ENCODE data around the gene ZBTB1.

Gene ZBTB1

DNA sequence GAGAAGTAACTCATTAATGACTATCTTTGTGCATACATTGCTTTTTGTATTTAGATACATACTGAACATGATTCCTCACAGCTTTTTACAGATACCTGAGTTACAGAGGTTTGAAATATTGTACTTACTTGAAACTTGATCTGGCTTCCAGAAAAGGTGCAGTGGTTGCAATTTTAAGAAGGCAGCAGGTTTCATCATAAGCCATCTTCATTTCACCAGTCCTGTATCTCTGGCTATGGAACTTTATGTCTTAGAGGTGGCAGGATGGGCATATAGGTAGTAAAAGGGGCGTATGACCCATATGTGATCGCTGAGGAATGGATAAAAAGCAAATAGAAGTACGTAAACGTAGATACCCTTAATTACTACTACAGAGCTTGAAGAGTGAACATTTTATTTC lies 13.7 kb downstream of the ZBTB1 start:
- in situ Hi-C loops (cut with MboI; ENCODE audit: low pct_unique_long_range_greater_than_20kb, low sequenced_read_pairs) = no loop called here

DNA sequence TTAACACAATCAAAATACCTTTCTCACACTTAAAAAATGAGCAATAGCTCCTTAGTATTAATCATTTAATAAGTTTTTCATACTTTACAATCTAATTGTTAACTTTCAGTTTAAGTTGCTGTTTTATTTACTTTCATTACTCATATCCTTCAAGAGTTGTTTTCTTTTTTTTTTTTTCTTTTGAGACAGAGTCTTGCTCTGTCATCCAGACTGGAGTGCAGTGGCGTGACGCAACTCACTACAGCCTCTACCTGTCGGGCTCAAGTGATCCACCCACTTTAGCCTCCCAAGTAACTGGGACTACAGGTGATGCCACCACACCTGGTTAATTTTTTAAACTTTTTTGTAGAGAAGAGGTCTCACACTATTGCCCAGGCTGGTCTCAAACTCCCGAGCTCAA lies 16.1 kb downstream of the ZBTB1 start:
- no peak for DNase-seq
- in situ Hi-C loops (cut with MboI; ENCODE audit: low pct_unique_long_range_greater_than_20kb, low sequenced_read_pairs) = no loop called here

More for the DNA sequence above, 13.7 kb downstream of the ZBTB1 start:
- no peak for DNase-seq

DNA sequence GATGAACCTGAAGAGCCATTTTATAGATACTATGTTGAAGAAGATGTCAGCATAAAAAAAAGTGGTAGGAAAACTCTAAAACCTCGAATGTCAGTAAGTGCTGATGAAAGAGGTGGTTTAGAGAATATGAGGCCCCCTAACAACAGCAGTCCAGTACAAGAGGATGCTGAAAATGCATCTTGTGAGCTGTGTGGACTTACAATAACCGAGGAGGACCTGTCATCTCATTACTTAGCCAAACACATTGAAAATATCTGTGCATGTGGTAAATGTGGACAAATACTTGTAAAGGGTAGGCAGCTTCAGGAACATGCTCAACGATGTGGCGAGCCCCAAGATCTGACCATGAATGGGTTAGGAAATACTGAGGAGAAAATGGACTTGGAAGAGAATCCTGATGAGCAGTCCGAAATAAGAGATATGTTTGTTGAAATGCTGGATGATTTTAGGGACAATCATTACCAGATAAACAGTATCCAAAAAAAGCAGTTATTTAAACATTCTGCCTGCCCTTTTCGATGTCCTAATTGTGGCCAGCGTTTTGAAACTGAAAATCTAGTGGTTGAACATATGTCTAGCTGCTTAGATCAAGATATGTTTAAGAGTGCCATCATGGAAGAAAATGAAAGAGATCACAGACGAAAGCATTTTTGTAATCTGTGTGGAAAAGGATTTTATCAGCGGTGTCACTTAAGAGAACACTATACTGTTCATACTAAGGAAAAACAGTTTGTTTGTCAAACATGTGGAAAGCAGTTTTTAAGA lies 18.2 kb downstream of the ZBTB1 start:
- no peak for DNase-seq
- in situ Hi-C loops (cut with MboI; ENCODE audit: low pct_unique_long_range_greater_than_20kb, low sequenced_read_pairs) = no loop called here

DNA sequence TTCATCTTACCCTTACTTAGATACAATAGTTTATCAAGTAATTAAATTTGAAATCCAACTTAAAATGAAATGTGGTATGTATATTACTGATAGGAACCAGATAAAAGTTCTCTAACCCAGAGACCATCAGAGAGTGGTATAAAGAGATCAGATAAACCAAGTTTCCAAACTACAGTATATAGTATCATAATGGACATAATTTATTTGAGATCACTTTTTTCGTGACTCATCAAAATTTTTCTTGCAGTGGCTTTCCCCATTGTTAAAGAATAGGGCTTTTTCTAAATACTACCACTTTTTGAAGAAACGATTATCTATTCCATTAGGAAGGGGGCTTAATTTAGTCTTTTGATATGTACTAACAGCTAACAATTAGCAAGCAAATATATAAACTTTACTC lies 20.8 kb downstream of the ZBTB1 start:
- in situ Hi-C loops (cut with MboI; ENCODE audit: low pct_unique_long_range_greater_than_20kb, low sequenced_read_pairs) = no loop called here
- no peak for DNase-seq

DNA sequence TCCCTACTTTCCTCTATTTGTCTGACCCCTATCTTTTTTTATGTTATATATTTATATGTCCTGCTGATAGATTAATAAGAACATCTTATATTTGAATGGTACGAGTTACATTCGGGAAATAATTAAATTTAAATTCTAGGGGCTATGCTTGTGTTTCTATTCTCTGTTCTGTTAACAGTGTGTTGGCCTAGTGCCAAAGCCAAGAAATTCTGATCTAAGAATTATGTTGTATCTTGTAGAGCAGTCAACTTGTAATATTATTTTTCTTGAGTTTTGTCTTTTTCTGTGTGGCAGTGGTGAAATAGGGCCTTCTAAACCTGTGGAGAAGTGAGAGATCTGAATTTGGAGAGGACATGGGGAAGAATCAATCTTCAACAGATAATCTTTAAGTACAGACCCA lies 27.0 kb downstream of the ZBTB1 start:
- no peak for DNase-seq
- in situ Hi-C loops (cut with MboI; ENCODE audit: low pct_unique_long_range_greater_than_20kb, low sequenced_read_pairs) = no loop called here

DNA sequence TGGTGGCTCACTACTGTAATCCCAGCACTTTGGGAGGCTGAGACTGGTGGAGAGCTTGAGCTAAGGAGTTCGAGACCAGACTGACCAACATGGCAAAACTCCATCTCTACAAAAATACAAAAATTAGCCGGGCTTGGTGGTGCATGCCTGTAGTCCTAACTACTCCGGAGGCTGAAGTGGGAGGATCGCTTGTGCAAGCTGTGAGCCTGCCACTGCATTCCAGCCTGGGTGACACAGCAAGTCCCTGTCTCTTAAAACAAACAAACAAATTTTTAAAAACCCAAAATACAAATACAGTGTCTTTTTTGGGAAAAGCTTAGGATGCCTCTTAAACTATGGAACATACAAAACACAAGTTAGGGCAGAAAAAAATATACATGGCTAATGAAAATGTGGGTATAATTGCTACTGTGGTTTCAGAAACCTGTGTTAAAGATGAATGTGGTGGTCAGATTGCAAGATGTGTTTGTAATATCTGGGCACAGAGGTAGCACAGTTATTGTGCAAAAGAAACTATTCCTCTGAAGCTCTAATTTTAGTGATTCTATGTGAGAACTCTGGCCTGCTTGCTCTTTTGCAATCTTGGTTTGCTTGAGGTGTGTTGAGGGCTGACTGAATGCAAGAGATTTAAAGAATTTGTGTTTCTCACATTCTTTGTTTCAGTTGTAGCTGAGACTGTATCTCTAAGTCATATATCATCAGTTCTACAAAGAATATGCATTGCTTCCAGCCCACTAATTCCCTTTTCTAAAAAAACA lies 32.1 kb downstream of the ZBTB1 start:
- no peak for DNase-seq
- in situ Hi-C loops (cut with MboI; ENCODE audit: low pct_unique_long_range_greater_than_20kb, low sequenced_read_pairs) = no loop called here

DNA sequence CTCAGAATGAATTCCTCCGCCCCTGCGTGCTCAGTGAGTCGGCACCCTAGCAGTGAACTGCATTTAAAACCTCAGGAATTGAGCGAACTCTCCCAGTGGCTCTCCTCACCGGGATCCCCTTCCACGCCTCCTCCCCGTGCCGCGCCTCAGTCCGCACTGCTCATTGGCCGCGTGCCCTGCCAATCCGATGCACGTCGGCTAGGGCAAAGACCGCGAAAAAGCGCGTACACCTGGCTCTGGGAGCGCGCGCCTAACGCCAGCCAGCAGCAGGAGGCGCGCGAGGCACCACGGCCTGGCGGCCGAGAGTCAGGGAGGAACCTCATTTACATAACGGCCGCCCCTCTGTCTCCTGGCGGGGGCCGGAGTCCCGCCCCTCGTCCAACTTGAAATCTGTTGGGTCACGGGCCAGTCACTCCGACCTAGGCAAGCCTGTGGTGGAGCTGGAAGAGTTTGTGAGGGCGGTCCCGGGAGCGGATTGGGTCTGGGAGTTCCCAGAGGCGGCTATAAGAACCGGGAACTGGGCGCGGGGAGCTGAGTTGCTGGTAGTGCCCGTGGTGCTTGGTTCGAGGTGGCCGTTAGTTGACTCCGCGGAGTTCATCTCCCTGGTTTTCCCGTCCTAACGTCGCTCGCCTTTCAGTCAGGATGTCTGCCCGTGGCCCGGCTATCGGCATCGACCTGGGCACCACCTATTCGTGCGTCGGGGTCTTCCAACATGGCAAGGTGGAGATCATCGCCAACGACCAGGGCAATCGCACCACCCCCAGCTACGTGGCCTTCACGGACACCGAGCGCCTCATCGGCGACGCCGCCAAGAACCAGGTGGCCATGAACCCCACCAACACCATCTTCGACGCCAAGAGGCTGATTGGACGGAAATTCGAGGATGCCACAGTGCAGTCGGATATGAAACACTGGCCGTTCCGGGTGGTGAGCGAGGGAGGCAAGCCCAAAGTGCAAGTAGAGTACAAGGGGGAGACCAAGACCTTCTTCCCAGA lies 35.9 kb downstream of the ZBTB1 start, which contains the start of gene HSPA2:
HSPA2 (plus strand) TSS at position 534 of the 995 bp plus-strand sequence; CDS start at position 643, 109 bp downstream.
- in situ Hi-C loops (cut with MboI; ENCODE audit: low pct_unique_long_range_greater_than_20kb, low sequenced_read_pairs) = no loop called here
- DNase-seq = no peak

DNA sequence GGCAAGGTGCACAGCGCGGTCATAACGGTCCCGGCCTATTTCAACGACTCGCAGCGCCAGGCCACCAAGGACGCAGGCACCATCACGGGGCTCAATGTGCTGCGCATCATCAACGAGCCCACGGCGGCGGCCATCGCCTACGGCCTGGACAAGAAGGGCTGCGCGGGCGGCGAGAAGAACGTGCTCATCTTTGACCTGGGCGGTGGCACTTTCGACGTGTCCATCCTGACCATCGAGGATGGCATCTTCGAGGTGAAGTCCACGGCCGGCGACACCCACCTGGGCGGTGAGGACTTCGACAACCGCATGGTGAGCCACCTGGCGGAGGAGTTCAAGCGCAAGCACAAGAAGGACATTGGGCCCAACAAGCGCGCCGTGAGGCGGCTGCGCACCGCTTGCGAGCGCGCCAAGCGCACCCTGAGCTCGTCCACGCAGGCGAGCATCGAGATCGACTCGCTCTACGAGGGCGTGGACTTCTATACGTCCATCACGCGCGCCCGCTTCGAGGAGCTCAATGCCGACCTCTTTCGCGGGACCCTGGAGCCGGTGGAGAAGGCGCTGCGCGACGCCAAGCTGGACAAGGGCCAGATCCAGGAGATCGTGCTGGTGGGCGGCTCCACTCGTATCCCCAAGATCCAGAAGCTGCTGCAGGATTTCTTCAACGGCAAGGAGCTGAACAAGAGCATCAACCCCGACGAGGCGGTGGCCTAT lies 36.8 kb downstream of the ZBTB1 start:
- no peak for DNase-seq
- in situ Hi-C loops (cut with MboI; ENCODE audit: low pct_unique_long_range_greater_than_20kb, low sequenced_read_pairs) = no loop called here

DNA sequence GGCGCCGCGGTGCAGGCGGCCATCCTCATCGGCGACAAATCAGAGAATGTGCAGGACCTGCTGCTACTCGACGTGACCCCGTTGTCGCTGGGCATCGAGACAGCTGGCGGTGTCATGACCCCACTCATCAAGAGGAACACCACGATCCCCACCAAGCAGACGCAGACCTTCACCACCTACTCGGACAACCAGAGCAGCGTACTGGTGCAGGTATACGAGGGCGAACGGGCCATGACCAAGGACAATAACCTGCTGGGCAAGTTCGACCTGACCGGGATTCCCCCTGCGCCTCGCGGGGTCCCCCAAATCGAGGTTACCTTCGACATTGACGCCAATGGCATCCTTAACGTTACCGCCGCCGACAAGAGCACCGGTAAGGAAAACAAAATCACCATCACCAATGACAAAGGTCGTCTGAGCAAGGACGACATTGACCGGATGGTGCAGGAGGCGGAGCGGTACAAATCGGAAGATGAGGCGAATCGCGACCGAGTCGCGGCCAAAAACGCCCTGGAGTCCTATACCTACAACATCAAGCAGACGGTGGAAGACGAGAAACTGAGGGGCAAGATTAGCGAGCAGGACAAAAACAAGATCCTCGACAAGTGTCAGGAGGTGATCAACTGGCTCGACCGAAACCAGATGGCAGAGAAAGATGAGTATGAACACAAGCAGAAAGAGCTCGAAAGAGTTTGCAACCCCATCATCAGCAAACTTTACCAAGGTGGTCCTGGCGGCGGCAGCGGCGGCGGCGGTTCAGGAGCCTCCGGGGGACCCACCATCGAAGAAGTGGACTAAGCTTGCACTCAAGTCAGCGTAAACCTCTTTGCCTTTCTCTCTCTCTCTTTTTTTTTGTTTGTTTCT lies 37.6 kb downstream of the ZBTB1 start:
- in situ Hi-C loops (cut with MboI; ENCODE audit: low pct_unique_long_range_greater_than_20kb, low sequenced_read_pairs) = no loop called here
- DNase-seq = no peak

DNA sequence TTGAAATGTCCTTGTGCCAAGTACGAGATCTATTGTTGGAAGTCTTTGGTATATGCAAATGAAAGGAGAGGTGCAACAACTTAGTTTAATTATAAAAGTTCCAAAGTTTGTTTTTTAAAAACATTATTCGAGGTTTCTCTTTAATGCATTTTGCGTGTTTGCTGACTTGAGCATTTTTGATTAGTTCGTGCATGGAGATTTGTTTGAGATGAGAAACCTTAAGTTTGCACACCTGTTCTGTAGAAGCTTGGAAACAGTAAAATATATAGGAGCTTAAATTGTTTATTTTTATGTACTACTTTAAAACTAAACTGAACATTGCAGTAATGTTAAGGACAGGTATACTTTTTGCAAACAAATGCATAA lies 38.2 kb downstream of the ZBTB1 start:
- DNase-seq = no peak
- in situ Hi-C loops (cut with MboI; ENCODE audit: low pct_unique_long_range_greater_than_20kb, low sequenced_read_pairs) = no loop called here

DNA sequence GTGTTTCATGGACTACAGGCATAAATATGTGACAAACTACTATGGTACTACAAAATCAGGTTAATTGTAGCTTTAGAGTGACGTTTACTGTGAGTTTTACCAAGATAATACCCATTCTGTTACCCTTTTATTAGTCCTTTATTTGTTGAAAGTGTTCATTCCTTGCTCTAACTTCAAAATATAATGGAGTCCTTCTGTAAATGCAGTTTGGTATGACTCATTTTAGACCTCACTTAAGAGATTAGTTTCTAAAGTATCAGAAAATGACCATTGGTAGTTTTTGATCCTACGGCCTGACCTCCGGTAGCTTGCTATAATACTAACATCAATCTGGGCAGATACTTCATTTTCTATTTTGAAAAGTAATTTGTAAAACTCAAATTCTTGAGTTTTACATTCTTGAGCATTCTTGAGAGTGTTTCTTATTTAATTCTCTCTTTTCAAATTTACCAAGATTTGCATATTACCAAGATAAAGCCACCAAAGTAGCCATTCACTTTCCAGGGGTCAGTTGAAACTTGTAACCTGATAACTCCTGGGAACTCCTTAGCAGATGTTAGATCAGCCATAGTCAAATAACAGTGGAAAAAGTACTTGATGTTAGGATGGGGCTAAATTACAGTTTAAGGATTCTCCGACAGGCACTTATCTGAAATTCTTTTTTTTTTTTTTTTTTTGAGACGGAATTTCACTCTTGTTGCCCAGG lies 40.2 kb downstream of the ZBTB1 start:
- DNase-seq = no peak
- in situ Hi-C loops (cut with MboI; ENCODE audit: low pct_unique_long_range_greater_than_20kb, low sequenced_read_pairs) = no loop called here

DNA sequence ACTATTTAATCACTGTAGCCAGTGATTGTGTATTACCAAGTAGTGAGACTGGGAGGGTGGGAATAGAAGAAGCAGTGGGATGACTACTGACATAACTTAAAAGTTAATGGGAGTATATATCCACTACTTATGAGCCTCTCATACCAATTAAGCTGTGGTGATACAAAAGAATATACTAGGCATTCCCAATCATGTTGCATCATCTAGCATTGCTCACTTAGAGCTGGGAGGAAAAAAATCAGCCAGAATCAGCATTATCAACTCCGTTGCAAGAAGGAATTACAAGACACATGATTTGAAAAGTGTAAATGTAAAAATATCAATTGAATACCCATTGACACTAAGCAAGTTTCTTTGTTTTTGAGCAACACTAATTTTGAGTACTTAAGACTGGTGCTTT lies 44.4 kb downstream of the ZBTB1 start:
- DNase-seq = no peak
- in situ Hi-C loops (cut with MboI; ENCODE audit: low pct_unique_long_range_greater_than_20kb, low sequenced_read_pairs) = no loop called here

DNA sequence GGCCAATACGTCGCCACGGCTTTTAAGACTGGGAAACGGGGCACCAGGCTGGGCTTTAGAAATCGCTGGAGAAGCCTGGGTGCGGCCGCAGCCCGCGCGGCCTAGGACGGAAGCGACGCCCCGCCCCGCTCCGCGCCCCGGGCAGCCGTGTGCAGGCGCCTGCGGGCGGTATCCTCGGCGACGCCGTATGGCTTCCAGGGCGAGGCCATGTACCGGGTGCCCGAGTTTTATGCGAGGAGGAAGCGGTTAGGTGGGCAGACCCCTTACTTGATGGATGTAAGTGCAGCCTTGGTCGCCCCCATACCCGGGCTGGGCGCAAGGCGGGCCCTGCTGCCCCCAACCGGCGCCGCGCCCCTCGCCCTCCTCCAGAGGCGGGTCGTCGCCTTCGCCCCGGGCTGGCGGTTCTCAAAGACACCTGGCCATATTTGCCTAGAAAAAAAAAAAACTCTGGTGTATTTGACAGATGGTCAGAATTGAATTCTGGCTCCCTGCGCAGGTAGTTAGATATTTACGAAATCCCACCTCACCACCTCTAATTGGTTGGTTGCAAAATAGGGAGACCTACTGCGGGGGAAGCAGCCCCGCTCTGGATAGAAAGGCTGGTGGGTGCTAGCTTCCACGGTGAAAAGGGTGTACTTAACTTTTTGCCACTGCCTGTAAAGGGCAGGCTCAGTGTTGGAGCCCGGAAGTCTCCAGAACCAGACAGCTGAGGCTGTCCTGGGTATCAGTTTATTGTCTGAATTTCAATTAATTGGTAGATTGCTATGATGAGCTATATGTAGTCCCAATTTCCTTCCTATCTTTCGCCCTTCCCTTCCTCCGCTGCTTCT lies 45.4 kb downstream of the ZBTB1 start, which contains the start of gene PPP1R36:
PPP1R36 (plus strand) TSS at position 171 of the 830 bp plus-strand sequence; CDS start at position 208, 37 bp downstream.
- DNase-seq = peak; percentile 24
- in situ Hi-C loops (cut with MboI; ENCODE audit: low pct_unique_long_range_greater_than_20kb, low sequenced_read_pairs) = no loop called here

DNA sequence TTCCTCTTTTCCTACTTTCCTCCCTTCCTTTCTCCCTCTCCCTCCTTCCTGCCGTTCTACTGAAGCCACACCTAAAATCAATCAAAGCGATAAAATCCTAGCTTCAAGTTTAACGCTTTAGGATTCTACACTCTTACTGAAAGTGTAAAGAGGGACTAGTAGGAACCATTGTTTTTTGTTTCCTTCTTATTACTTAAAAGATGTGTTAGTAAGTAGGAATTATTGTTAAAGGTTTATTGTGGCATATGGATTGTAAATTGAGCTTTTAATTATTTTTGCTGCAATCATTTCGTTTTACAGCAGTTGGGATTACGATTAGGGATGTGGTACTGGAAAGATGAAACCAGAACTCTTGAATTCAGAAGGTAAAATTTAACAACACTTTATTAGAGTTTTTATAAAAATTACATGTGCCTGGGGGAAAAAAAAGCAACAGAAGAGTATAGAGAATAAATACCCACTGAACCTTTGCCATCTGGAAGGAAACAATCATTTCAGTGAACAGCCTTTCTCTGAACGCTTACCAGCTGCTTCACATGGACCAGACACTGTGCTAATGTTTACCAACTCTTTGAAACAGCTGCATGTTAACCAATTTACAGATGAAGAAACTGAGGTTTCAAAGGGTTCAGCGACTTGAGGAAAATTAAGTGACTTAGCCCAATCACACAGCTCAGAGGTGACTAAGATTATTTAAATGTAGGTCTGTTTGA lies 46.2 kb downstream of the ZBTB1 start:
- in situ Hi-C loops (cut with MboI; ENCODE audit: low pct_unique_long_range_greater_than_20kb, low sequenced_read_pairs) = no loop called here
- no peak for DNase-seq

DNA sequence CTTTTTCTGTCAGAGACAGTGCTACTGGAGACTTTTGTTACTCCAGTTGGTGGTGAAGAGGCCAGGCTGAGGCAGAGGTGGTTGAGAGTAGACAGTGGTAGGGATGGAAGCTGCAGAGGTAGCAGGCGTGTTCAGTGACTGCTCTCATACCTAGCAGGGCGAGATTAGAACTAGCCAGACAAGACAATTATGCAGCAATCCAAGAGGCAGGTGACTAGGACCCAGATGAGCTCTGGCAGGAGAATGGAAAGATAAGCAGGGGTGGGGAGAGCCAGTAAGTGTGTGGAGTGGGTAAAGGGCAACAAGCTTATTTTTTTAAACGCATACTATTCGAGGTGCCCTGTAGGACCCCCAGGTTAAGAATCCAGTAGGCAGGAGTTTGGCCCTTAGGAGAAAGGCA lies 50.0 kb downstream of the ZBTB1 start:
- no peak for DNase-seq
- in situ Hi-C loops (cut with MboI; ENCODE audit: low pct_unique_long_range_greater_than_20kb, low sequenced_read_pairs) = no loop called here

DNA sequence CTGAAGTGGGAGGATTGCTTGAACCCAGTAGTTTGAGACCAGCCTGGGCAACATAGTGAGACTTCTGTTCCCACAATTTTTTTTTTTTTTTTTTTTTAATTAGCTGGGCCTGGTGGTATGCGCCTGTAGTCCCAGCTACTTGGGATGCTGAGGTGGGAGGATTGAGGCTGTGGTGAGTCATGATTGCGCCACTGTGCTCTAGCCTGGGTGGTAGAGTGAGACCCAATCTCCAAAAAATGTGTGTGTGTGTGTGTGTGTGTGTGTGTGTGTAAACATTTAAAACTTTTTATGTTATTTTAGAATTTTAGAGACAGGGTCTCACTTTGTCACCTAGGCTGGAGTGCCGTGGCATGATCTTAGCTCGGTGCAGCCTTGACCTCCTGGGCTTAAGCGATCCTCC lies 52.0 kb downstream of the ZBTB1 start:
- no peak for DNase-seq
- in situ Hi-C loops (cut with MboI; ENCODE audit: low pct_unique_long_range_greater_than_20kb, low sequenced_read_pairs) = no loop called here
